Dedifferentiated amniotic fluid mesenchymal stem cell (primary cell): Measurements from ENCODE around the gene ATRN.

ENCODE experiments used
- DNase-seq: peaks from one replicate; pipeline ENCODE4 v3.0.0-alpha.2; 2016; ENCODE audit errors: extremely low spot score

ATRN gene

DNA sequence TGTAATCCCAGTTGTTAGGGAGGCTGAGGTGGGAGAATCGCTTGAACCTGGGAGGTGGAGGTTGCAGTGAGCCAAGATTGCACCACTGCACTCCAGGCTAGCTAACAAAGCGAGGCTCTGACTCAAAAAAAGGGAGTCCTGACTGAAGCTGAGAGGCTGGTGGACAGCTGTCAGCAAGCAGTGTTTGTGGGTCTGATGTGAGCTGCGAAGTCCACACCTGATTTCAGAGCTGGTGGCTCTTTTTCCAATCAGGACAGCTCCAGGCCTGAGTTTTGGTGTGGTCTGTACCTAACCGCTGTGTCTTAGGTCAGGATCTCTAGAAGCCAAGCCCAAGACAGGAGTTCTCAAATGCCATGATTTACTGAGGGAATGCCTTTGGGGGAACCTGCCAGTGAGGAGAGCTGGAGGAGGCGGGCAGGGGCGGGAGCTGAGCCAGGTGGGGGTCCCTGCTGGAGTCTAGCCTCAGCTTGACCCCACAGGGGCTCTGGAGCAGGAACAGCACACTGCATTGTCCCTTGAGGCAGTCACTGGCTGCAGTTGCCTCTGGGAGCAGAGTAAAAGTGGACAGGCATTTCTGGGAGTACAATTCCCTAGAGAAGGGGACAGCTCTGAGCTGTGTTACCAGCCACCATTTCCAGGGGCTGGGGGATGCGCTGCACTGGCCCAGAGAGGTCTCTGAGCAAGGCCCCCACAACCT, 187.3 kb downstream of the ATRN start:
- no peak for DNase-seq

DNA sequence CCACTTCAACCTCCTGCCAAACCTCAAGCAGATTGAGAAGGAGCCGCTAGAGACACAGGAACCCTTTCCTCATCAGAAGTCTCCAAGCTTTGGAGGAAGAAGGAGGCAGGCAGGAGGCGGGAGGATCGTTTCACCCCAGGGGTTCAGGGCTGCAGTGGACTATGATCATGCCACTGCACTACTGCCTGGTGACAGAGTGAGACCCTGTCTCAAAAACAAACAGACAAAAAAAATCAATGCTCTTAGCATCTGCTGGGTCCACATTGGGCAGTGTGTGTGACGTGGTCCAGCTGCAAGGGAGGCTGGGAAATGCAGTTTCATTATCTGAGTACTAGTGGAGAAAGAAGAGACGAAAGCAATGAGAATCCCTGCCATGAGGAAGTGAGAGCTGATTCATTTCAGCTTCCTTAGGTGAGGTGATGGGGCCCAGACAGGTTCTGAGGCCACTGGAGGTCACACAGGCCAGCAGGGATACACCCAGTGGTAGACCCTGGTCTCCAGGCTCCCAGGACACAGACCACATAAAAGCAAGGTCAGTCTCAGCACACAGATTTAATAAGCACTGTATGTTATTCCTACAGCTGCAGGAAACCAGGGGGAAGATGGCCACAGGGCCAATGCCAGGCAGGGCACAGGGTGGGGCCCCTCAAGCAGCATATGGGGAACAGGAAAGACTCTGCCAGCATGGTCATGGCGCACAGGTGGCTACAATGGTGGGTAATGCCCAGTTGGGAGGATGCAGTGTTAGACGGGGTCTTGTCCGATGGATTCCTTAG, 188.1 kb downstream of the ATRN start:
- DNase-seq, result no peak

- DNase-seq, result no peak
These were observed 188.9 kb downstream of the ATRN start for GRCh38 chr20:3659492-3660261.

DNA sequence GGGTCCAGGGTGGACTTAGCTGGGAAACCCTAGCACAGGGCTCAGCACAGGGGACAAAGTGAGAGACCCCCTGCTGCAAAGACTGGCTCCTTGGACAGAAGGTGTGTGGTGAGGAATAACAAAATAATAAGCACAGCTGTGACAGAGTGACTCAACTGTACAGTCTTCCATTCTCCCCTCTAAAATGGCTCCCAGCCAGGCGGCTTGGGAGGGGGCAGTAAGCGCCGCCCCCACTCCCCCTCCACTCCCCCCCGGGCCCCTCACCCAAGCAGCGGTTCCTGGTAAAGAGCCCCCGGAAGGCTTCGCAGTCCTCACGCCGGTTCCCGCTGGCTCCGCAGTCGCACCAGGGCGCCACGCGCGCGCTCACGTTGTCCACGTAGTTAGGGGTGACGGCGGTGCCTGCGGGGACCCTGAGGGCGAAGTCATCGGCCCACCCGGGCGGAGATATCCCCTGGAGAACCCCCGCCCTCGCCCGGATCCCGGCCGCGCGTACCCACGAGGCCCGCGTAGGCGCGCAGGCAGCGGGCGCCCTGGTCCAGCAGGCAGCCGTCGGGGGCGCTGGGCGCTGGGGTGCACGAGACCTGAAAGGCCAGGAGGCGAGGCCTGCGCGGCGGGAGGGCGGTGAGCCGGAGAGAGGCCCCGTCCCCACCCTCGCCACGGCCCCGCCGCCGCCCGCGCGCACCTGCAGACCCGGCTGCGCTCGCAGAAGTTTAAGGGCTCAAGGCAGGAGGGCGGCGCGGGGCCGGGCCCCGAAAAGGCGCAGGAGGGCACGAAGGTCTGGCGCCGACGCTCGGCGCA, 189.6 kb downstream of the ATRN start:
- no peak for DNase-seq

DNA sequence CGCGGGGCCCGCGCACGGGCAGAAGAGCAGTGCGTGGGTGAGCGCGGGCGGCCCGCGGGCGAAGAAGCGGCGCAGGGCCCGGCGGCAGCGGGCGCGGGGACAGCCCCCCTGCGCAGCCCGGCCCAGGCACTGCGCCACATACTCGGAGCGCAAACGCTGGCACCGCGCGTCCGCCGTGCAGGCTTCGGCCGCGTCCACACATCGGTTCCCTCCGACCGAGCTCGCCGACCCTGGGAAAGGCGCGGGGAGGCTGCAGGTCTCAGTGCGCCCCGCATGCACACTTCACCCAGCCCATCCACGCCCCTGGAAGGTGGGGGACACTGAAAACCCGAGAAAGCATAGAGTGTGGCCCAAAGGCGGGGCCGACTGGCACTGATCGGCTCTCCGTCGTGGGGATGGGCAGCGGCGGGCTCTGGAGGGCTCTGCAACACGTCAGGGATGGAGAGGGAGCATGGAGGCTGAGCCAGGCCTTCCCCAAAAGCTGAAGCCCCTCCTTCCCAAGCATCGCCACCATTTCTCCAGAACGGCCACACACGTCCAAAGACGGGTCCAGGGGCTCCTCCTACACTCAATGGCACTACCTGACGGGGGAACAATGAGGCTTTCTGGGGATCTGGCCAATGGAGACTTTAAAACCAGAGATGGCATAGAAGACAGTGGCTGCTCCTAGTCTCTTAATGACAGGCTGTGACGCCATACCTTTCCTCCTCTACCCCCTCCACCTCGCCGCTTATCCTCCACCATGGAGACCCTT, 190.4 kb downstream of the ATRN start:
- DNase-seq, result no peak

DNA sequence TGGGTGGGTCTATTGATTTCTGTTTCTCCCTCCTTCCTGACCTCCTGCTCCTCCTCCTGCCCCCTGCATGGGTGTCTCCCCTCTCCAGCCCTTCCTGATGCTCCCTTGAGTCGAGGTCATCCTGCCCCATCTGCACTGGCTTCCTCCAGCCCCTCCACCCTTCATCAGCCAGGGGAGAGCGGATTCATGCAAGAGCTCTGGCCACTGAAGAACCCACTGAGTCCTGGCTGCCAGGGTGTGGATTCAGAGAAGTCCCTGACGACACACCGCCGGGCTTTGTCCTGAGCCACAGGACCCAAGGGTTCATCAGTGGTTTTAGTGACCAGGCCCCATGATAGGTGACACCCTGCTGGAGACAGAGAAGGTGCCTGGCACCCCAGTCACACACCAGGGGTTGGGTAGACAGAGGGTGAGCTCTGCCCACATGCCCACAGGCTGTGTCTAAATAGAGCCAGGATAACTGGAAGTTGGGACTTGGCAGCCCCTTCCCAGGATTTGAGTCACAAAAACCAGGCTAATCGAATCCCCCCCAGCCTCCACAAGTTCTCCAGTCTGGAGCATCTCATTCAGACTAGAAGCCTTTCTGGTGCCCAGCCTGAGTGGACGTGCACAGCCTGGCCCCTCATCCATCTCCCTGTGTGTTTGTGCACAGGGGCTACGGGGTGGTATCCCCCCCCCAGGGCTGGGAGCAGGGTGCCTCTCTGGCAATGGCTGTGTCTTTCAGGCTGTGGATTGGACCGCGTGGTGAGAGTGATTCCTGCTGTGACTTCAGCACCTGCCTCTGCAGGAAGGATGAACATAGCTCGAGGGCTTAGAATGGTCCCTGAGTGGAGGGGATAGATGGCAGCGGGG, 191.2 kb downstream of the ATRN start:
- DNase-seq, result no peak

- DNase-seq, result no peak
These were observed 192.3 kb downstream of the ATRN start, which contains the start of gene GFRA4 for GRCh38 chr20:3663031-3663701. Gene GFRA4, minus strand, starts transcription at chr20:3663399. Its CDS starts 0 bp downstream, at chr20:3663399.

DNA sequence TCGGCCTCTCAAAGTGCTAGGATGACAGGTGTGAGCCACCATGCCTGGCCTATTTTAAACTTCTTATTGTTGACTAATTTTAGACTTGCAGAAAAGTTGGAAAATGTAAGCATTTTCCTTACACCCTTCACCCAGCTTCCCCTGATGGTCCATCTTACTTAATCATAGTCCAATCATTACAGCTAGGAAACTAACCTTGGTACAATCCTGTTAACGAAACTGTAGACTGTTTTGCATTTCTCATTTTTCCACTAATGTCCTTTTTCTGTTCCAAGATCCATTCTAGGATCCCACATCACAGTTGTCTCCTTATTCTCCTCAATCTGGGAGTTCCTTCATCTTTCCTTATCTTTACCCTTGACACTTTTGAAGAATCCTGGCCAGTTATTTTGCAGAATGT, 193.0 kb downstream of the ATRN start:
- DNase-seq, result no peak

DNA sequence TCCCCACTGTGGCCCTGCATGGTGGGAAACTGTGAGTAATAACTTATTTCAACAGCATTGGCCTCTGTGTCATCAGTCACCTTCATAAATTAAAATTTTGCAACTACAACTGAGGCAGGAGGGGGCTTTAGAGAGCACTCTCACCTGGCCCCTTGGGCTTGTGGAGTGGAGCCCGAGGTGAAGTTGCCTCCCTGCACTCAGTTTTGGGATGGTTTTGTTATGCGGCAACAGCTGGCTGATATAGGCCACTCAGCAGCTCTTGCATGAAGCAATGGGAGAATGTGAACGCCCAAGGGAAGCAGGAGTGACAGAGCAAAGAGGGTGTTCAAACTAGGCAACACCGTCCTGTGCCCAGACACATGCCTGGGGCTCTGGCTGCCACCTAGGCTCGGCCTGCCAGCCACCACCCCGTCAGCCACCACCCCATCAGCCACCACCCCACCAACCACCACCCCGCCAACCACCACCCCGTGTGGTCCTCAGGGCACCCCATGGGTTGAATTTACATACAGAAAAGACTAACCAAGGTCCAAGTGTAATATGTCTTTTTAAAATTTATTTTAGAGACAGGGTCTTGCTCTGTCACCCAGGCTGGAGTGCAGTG, 196.7 kb downstream of the ATRN start:
- DNase-seq, result no peak

- no peak for DNase-seq
These were observed 199.0 kb downstream of the ATRN start for GRCh38 chr20:3669710-3670367.

- DNase-seq, result no peak
These were observed 199.7 kb downstream of the ATRN start for GRCh38 chr20:3670511-3670910.

DNA sequence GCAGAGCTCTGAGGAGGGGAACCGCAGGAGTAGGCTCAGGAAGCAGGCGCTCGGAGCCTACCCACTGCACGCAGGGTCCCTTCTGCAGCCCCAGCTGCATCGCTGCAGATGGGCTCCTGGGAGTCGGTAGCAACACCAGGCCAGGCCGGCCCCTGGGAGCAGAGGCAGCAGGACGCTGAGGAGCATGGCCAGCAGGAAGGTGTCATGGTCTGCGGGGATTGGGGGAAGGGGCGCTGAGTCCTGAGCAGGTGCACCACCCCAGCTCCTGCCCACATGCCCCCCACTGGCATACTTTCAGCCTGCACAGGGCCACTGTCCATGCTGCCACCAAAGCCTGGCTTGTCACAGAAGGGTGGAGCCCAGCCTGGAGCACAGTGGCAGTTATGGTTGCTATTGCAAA, 200.1 kb downstream of the ATRN start:
- DNase-seq, result no peak

DNA sequence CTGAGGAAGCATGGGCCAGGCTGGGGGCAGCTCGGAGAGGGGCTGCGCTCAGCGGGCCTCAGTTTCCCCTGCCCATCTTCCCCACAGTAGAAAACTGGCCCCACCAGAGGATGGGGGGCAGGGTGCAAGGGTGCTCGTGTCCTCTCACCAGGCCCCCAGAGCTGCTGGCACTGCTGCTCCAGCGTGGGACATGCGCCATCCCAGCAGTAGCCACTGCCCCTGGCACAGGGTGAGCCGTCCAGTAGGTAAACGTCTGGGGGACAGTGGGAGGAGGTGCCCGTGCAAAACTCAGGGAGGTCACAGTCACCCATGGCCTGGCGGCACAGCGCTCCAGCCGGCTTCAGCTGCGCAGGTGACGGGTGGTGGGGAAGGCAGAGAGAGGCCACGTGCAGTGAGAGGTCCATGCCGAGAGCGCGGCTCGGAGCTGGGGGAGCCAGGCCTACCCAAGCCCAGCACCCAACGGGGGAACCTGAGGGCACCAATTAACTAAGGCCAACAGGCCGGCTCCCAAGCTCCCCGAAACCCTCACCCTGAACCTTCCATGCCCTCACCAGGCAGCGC, 201.2 kb downstream of the ATRN start:
- no peak for DNase-seq

GRCh38 chr20:3672547-3673171, 201.8 kb downstream of the ATRN start:
- DNase-seq, result no peak

- no peak for DNase-seq
These were observed 202.6 kb downstream of the ATRN start for GRCh38 chr20:3673221-3674070.

GRCh38 chr20:3674447-3674846, 203.6 kb downstream of the ATRN start:
- DNase-seq, result no peak
